T-helper 9 cell (primary cell): ENCODE results near the gene NTN1.
"Not testable (repeated sequence)": the region's sequence is repeated elsewhere in the genome, so short reads cannot be mapped to it uniquely, and the experiment has no call there.

ENCODE experiments used
- DNase-seq: peaks from one replicate; pipeline ENCODE4 v3.0.0-alpha.2; 2020

NTN1 gene

GRCh38 chr17:9087921-9088320 is 66.6 kb downstream of the NTN1 start:
- DNase-seq = no peak

GRCh38 chr17:9090641-9091096 is 69.4 kb downstream of the NTN1 start:
- no peak for DNase-seq

GRCh38 chr17:9094193-9094592 is 72.9 kb downstream of the NTN1 start:
- no peak for DNase-seq

- no peak for DNase-seq
Measured at GRCh38 chr17:9095390-9095789, 74.1 kb downstream of the NTN1 start.

GRCh38 chr17:9098242-9098825 is 77.0 kb downstream of the NTN1 start:
- no peak for DNase-seq

GRCh38 chr17:9101356-9101755 is 80.0 kb downstream of the NTN1 start:
- DNase-seq = no peak

- DNase-seq = not testable (repeated sequence)
Measured at GRCh38 chr17:9103193-9103592, 81.9 kb downstream of the NTN1 start.

- DNase-seq = no peak
Measured at GRCh38 chr17:9104370-9105041, 83.2 kb downstream of the NTN1 start.

GRCh38 chr17:9105068-9105868 is 84.0 kb downstream of the NTN1 start:
- DNase-seq = no peak

- not testable (repeated sequence) for DNase-seq
Measured at GRCh38 chr17:9106278-9106677, 85.0 kb downstream of the NTN1 start.

GRCh38 chr17:9107527-9107926 is 86.2 kb downstream of the NTN1 start:
- DNase-seq = no peak

- no peak for DNase-seq
Measured at GRCh38 chr17:9108146-9108545, 86.8 kb downstream of the NTN1 start.

- DNase-seq = no peak
Measured at GRCh38 chr17:9109933-9110332, 88.6 kb downstream of the NTN1 start.

GRCh38 chr17:9110501-9110900 is 89.2 kb downstream of the NTN1 start:
- DNase-seq = no peak

- no peak for DNase-seq
Measured at GRCh38 chr17:9115214-9116191, 94.2 kb downstream of the NTN1 start.

- DNase-seq = no peak
Measured at GRCh38 chr17:9116311-9116835, 95.1 kb downstream of the NTN1 start.

GRCh38 chr17:9116861-9117568 is 95.7 kb downstream of the NTN1 start:
- no peak for DNase-seq

GRCh38 chr17:9120471-9120870 is 99.2 kb downstream of the NTN1 start:
- DNase-seq = no peak

- DNase-seq = no peak
Measured at GRCh38 chr17:9121186-9121820, 100.0 kb downstream of the NTN1 start.

GRCh38 chr17:9123594-9124553 is 102.6 kb downstream of the NTN1 start:
- no peak for DNase-seq
